Thyroid gland (tissue), 4 donors: ENCODE measurements around the gene CMTM1.

Experiments
- POLR2A ChIP-seq, 2 donors: fragments of 450-650 bp; IDR thresholded peaks; one replicate each; pipeline ENCODE4 v1.6.1; 2017; ENCODE audit warnings: antibody characterized with exemption in 2 of 2, mild to moderate bottlenecking in 2 of 2, moderate library complexity in 1 of 2
- TF ChIP-seq, protein P1 (sequence below), 6 experiments: fragments of 200-600 bp in 3 of 6; fragments of 450-650 bp in 3 of 6; sonication (generic) in 3 of 6; IDR thresholded peaks; one replicate each; pipeline ENCODE4 v1.5.1; 2016 to 2019; ENCODE audit warnings: antibody characterized with exemption in 6 of 6, mild to moderate bottlenecking in 2 of 6, inconsistent platforms in 1 of 6, moderate library complexity in 1 of 6

DNA sequence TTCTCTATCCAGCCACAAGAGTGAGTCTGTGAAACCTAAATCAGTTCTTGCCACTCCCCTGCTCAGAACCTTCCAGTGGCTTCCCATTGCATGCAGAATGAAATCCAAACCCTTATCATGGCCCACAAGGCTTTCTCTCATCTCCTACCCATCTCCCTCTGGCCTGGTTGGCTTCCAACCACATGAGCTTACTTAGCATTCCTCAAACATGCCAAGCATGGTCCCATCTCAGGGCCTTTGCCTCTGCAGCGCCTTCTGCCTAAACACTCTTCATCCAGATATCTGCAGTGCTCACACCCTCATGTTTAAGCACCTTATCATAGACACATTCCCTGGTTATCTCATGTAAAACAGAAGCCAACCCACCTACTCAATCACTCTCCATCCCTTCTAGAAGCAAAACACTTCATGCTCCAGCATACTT lies 31.9 kb upstream of the CMTM1 start:
- TF ChIP-seq, protein P1, sequence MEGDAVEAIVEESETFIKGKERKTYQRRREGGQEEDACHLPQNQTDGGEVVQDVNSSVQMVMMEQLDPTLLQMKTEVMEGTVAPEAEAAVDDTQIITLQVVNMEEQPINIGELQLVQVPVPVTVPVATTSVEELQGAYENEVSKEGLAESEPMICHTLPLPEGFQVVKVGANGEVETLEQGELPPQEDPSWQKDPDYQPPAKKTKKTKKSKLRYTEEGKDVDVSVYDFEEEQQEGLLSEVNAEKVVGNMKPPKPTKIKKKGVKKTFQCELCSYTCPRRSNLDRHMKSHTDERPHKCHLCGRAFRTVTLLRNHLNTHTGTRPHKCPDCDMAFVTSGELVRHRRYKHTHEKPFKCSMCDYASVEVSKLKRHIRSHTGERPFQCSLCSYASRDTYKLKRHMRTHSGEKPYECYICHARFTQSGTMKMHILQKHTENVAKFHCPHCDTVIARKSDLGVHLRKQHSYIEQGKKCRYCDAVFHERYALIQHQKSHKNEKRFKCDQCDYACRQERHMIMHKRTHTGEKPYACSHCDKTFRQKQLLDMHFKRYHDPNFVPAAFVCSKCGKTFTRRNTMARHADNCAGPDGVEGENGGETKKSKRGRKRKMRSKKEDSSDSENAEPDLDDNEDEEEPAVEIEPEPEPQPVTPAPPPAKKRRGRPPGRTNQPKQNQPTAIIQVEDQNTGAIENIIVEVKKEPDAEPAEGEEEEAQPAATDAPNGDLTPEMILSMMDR (IDR thresholded peaks at IDR 0.05), result no peak
- TF ChIP-seq POLR2A (IDR thresholded peaks at IDR 0.05), result no peak
